ENCODE results near the gene DDIT3.
"Not testable (repeated sequence)": the region's sequence is repeated elsewhere in the genome, so short reads cannot be mapped to it uniquely, and the experiment has no call there.

The DDIT3 gene, protein sequence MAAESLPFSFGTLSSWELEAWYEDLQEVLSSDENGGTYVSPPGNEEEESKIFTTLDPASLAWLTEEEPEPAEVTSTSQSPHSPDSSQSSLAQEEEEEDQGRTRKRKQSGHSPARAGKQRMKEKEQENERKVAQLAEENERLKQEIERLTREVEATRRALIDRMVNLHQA

DNA sequence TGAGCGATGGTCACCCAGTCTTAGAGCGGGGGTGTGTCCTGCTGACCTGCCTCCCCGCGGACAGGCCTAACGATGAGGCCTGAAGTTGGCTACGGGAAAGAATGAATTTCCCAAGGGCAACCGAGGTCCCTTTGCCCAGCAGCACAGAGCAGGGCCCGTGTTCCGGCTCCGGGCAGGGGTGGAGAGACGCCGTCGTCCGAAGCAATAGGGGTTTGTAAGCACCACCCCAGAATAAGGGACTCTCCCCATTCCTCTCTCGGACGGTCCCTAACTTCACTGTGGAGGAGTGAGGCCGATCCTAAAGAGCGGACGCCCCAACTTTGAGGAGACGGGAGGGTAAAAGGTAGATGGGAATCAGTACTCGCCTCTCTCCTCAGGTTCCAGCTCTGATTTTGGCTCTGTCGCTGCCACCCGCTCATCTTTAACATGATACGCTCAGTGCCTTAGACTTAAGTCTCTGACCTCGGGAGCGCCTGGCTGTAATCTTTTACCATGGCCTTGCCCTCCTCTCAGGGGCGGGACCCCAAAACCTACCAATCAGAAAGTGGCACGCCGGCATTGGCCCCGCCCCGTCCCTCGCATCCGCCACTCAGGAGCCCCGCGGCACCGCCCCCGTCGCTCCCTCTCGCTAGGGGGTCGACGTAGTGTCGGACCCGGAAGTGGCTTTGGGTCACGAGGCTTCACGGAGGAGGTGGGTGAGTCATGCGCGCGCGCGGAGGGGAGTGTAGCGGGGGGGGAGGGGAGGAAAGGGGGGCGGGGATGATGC lies at the start of gene DDIT3:
TSS of gene DDIT3 (minus strand) at position 462 of the 766 bp plus-strand sequence. CDS start 3,108 bp downstream, outside the sequence.
- peak; percentile 99 for DNase-seq

DNA sequence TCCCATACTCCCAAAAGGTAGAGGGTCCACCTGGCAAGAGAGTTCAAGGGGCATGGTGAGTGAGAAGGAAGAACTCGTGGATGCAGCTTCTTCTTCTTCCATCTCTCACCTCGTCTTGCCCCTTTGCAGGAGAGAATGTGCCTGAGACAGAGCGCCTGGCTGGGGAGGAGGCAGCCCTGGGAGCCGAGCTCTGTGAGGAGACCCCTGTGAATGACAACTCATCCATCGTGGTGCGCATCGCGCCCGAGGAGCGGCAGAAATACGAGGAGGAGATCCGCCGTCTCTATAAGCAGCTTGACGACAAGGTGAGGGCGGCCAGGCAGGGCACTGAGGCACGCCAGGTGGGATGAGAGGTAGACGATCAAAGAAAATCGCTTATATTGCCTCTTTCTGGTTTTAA lies 49.5 kb upstream of the DDIT3 start:
- DNase-seq: no peak

DNA sequence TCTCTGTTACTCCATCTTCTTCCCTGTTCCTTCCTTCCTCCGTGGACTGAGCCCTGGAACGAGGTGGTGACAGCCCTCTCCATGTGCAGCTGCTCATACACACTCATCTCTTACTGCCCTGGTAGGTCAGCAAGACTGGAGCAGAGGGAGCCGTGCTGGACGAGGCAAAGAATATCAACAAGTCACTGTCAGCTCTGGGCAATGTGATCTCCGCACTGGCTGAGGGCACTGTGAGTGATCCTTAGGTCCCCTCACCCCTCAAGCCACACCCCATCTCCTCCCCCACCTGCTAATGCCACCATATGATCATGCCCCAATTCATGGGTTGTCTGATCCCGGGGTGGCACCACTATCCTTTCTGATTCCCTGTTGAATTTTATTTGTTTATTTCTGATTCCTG lies 48.5 kb upstream of the DDIT3 start:
- no peak for DNase-seq

DNA sequence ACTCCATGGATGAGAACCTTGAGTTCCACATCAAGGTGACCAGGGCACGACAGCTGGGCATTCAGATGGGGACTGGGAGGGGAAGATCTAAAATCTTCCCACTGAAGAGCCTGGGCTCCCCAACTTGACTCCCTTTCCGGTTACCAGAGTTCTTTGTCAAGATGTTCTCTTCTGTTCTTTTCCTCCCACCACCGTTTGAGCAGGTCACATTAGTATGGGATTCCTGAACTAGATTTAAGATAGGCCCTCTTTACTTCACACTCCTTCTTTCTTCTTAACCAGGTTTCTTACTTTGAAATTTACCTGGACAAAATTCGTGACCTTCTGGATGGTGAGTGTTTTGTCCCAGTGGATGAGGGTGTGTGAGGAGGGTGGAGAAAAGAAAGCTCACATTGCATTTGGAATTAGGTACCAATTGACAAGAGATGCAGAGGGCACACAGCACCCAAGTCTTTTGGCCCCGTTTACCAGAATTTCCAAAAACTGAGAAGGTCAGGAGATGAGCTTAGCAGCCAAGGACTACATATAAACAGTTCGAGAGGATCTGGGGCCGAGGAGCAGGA lies 43.9 kb upstream of the DDIT3 start:
- DNase-seq: no peak

DNA sequence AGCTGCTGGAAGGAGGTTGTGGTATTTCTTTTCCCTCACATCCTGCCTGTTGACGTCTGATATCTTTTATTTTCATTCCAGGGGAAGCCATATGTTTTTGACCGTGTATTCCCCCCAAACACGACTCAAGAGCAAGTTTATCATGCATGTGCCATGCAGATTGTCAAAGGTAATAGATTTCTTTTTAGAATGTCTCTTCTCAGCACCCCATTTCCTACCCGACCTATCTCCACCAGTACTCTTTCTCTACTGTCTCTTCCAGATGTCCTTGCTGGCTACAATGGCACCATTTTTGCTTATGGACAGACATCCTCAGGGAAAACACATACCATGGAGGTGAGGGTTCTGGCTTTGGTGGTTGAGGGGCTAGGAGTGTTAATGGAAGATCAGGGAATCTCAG lies 43.0 kb upstream of the DDIT3 start:
- no peak for DNase-seq

DNA sequence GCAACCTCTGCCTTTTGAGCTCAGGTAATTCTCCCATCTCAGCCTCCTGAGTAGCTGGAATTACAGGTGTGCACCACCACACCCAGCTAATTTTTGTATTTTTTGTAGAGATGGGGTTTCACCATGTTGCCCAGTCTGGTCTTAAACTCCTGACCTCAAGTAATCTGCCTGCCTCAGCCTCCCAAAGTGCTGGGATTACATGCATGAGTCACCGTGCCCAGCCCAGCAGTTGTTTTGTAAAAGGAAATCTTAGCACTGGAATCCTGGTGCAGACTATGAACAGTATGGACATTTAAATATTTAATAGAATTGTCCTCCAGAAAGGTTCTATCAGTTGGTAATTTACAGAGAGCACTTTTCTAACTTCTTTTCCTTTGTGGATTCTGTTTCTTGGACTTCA lies 40.8 kb upstream of the DDIT3 start:
- not testable (repeated sequence) for DNase-seq

DNA sequence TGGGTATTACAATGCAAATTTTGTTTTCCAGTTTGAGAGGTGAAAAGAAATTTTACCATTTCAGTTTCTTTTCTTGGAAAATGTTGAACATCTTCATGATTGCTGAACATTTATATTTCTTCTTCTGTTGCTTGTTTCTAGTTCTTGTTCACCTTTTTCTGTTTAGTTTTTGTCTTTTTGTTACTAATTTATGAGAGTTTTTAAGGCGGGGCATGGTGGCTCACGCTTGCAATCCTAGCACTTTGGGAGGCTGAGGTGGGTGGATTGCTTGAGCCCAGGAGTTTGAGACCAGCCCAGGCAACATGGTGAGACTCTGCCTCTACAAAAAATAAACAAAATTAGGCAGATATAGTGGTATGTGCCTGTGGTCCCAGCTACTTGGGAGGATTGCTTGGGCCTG lies 40.2 kb upstream of the DDIT3 start:
- no peak for DNase-seq

DNA sequence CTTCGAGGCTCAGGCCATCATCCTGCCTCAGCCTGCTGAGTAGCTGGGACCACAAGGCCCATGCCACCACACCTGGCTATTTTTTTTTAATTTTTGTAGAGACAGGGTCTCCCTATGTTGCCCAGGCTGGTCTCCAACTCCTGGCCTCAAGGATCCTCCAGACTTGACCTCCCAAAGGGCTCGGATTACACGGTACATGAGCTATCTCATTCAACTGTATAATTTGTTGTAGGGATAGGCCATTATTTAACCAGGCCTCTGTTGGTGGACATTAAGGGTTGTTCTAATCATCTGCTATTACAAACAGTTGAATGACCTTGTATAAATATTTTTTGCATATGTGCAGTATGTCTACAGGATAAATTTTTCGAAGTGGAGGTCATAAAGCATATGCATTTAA lies 38.5 kb upstream of the DDIT3 start:
- DNase-seq: no peak

DNA sequence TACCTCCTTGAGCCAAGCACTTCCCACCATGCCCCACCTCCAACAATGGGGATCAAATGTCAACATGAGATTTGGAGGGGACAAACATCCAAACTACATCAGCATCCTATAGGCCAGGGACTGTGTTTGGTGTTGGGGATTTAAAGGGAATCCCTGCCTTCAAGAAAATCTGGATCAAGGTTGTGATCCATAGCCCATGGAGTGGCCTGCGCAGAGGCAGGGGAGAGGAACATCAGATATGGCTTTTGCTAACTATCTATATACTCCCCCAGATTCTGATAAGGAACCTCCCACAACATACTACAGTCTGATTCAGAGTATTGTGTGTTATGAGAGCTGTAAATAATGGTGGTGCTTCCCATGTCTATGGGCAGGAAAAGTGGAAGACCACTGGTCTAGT lies 34.6 kb upstream of the DDIT3 start:
- DNase-seq: no peak

DNA sequence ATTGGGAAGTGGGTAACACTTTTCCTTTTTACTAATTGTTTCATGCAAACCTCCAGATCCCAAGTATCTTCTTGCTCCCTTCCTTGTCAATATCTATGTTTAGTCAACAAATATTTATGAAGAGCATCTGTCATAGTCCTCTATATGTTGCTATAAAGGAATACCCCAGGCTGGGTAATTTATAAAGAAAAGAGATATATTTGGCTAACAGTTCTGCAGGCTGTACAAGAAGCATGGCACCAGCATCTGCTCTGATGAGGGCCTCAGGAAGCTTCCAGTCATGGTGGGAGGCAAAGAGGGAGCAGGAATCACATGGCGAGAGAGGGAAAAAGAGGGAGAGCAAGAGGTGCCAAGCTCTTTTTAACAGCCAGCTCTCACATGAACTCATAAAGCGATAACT lies 34.1 kb upstream of the DDIT3 start:
- no peak for DNase-seq

DNA sequence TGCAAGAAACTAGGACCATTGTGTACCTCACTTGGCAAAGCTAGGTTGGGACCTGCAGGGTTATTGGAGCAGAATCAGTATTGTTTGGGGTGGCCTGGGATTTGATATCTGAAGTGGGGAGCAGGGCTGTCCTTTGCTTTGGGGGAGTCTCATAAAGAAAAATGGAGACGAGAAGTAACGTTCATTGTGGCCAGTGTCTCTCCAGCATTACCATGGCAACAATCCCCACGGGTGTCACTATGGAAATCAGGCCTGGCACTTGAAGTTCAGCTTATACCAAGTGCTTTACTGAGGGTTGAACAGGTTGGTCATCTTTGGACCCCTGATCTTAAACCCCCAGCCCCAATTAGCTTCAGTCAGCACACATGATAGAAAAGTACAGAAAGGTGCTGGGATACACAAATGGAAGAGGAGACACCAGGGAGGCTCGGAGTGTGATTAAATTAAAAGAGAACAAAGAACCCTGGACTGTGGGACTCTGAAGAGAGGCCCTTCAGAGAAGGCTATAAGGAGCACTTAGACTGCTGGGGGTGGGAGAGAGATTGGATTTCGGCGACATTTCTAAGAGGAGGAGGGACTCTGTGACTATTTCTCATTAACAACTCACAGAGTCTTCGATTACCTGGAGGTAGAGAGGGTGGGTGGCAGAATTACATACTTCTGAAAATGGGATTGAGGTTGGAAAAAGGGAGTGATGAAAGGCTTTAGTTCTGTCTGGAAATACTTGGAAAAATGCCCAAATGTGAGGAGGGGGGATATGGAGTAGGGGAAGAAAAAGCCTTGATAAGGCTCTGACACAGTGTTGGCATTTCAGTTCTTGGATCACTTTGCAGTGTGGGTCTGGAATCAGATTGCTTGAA lies 33.3 kb upstream of the DDIT3 start:
- no peak for DNase-seq

DNA sequence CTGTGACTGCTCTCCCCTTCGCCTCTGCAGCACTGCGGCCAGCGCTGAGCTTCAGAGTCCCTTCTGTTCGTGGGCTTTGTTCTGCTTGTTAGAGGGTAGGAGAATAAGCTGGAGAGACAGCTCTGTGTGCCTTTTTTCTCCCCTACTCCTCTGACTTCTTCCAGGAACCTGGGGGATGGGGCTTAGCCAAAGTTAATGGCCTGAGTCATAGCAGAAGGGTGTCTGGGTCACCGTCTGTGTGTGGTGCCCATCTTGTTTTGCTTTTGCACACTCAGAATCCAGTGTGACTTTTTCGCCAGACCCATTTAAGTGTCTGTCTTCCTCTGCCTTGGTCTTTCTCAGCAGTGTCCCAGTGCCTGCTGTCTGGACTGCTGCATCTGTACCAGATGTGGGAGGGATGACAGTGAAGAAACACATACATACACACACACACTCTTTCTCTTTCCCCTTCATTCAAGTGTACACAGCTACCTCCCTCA lies 32.6 kb upstream of the DDIT3 start:
- DNase-seq: peak; percentile 47

DNA sequence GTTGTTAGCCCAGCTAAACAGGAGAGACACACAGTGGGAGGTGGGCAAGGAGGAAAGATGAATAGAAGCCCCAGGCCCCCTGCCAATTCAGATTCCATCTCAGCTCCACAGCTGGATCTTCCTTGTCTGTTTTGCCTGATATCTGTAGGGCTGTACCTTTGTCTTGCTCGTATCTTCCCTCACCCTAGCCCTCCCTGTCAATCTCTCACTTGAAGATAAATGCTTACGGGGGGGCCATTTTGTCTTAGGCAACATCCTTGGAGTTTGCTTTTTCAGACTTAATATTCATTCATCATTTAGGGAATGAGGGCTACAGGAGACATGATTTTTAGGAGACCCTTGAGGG lies 32.0 kb upstream of the DDIT3 start:
- no peak for DNase-seq

DNA sequence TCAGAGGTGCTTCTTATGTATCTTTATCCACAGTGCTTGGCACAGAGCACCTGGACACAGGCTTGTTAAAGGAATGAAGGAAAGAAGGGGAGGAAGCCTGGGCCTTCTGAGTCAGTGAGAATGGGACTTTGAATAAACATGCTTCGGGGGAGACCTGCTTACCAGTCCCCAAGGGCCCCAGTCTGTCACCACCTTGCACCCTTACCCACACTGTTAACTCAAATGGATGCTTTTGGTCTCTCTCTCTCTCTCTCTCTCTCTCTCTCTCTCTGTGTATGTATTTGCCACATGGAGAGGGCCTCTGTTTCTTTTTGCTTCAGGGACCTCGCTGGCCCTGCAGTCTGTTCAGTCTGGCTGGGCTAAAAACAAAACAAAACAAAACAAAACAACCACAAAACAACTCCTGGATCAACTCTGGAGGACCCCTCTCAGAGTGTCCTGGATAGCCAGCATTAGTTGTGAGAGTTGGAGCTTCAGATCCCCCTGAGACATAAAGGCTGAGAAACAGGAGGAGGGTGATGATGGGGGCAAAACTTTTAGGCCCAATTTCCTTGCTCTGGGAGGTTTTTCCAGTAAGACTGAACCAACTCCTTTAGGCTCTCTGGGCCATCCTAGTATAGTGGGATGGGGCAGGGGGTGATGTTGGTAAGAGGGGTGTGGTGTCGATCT lies 31.5 kb upstream of the DDIT3 start:
- DNase-seq: no peak

DNA sequence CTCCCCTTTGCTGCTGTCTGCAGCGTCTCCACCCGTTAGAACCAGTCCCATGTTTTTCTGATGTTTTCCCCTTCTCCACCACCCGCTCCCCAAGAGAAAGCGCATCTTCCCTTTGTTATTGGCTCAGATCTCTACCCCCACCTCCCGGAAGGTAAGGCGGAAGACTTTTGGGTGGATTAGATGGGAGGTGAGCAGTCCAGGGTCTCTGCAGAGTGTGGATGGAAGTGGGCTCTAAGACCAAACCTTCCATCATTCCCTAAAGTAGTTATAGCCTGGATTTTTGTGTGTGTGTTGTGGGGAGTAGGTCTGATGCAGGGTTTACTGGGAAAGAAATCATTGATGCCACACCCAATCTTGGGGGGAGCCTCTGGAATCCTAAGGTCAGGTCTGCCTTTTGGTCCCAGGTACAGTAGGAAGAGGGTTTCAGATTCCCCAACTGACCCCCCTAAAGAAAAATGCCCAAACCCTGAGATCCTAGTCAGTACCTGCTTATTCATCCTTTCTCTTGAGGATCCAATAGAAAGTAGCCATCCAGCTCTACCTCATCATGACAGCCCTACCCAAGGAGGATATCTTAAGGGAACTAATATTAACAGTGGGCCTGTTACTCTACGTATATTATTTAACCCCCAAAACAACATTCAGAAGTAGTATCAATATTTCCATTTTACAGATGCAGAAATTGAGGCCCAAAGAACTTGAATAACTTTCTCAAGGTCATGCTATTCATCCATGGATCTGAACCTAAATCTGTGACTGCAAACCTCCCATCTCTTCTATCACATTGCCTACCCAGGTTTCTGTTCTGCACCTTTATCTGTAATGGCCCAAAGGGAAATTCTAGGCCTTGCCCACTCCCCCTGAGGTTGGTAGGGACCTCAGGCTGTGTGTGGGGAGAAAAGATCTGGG lies 30.6 kb upstream of the DDIT3 start:
- DNase-seq: no peak

DNA sequence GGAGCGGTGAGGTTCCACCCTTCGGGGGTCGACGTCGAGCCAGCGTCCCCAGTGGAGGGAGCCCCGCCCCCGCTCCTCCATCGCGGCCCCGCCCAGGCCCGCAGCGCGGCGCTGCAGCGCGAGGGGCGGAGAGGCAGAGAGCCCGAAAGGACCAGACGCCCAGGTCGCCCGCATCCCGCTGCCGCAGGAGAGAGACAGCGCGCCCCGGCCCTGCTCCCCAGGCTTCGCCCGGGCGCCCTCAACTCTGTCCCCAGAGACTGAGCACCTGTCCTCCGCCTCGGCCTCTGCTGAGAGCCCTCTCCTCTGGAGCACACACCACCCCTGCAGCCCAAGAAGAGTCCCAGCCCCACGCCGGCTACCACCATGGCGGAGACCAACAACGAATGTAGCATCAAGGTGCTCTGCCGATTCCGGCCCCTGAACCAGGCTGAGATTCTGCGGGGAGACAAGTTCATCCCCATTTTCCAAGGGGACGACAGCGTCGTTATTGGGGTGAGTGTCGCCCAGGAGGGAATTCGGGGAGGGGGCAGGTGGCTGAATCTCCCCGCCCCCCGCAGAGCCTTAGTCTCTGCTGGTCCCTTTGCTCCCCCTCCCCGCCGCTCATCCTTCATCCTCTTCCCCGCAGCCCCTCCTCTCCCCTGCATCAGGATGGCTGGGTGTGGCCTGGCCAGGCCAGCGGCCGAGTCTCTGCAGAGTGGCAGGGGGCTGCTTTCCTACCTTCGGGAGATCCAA lies 29.8 kb upstream of the DDIT3 start, which contains the start of gene KIF5A:
TSS of gene KIF5A (plus strand) at position 136 of the 732 bp plus-strand sequence. CDS start at position 364, 228 bp downstream.
- no peak for DNase-seq

DNA sequence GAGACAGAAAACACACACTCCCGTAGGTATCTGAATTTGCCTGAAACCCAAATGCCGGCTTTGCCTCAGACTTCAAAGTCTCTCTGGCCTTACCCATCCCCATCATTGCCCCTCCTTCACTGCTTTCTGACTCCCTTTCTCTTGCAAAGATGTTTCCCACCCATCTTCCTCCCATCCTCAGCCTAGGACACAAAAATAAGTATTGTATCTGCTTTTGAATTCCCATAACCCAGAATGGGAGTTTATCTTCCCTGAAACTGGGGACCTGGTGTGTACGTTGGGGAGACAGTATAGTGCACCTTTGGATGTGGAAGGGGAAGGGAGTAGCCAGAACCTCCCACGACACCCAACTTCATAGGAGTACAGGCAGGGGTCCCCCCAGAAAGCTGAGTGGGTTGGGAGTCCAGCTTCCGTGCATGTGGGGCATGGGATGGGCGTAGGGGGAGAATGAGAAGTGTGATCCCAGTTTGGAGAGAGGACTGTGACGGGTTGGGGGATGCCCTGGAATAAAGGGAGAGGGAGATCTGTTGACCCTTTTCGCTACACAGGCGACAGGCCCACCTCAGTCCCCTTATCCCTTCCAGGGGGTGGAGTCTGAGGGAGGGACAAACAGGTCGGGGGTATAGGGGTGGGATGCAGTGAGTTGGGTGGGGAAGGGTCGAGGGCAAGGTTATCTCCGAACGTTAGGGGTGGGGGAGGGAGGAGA lies 29.0 kb upstream of the DDIT3 start:
- DNase-seq: no peak

DNA sequence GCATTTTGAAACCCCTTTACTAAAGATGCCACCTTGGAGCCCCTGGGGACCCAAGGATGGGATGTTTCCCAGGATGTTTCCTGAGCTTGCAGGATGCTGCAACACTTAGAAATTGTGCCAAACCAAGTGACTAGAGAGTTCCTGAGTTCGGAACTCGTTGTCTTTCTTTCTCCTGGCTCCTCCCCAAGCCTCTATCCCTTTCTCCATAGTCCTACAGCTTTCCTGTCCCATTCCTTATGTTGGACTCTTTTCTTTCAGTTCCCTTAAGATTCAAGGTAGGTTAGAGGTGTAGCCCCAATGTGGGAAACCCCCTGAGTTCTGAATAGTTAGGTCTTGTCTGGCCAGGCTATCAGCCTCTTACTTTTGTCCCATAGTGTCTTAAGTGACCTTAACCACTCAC lies 28.2 kb upstream of the DDIT3 start:
- no peak for DNase-seq

DNA sequence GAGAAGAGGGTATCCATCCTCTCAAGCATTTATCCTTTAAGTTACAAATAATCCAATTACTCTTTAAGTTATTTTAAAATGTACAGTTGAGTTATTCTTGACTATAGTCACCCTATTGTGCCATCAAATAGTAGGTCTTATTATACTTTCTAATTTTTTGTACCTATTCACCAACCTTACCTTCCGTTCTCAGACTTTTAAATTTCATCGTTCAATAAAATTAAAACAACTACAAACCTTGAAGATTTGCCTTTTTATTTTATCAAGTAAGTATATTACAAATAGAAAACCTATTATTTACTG lies 27.6 kb upstream of the DDIT3 start:
- DNase-seq: no peak

DNA sequence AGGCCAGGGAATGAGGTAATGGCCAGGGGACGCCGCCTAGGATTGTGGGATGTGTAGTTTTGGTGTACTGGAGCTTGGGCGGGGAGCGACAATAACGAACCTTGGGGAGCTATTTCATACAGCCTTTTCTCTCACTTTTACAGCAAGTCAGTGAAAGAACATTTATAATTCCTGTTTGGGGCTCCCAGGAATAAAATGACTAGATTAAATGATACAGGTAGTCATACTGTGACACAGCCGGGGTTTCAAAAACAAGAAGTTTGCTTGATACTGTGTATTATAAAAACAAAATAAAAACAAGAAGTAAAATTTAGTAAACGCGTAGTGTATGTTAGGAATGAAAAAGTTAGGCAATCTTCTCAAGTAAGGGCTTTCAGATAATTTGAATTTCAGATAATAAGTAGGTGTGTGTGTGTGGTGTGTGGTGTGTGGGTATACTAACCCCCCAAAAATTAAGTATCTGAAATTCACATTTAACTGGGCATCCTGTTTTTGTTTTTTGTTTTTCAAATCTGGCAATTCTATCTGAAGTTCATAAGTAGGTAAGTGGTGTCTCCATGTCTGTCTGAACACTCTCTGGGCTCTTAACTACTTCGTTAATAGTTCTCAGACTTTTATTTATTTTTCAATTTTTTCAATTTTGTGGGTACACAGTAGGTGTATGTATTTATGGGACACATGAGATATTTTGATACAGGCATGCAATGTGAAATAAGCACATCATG lies 27.1 kb upstream of the DDIT3 start:
- DNase-seq: no peak
